K562 (cell line): ENCODE measurements around the gene LYSMD4. TPM values are rescaled to one million over a fixed set of nuclear protein-coding genes. Genes with fewer than 3 reads are reported as not detected.

Experiments
- ATAC-seq: fragments of 200-7000 bp; cut with Tn5 transposase; 3 replicates; pipeline ENCODE4 v1.9.1; 2020; ENCODE audit warnings: moderate library complexity
- BruUV-seq: library from RNA; stranded (reverse); fragments of 400-500 nt; replicated peaks from 2 replicates; lab custom pipeline; 2021; lab: Mats Ljungman, UMichigan
- CTCF ChIA-PET: fragments of 300-600 bp; formaldehyde crosslinking; extraction: SDS; loops from one replicate; lab custom pipeline; 2021; ENCODE audit warnings: low intra/inter-chr PET ratio; lab: Yijun Ruan, JAX
- POLR2A ChIA-PET: fragments of 300-600, 350-650 bp; sonication (Branson Sonifier 250); formaldehyde crosslinking; extraction: SDS; loops from one replicate; lab custom pipeline; 2021; ENCODE audit warnings: antibody characterized with exemption, inconsistent platforms; lab: Yijun Ruan, JAX
- DNase-seq, 4 experiments: peaks; one replicate each; pipeline versions ENCODE4 v3.0.0 to v3.0.0-alpha.2; 2011 to 2018; ENCODE audit warnings: low spot score in 3 of 4, mixed read lengths in 3 of 4; ENCODE audit errors: extremely low read depth in 1 of 4
- FAIRE-seq: peaks from 2 replicates; lab custom pipeline; 2011; peaks lifted over from hg19 to GRCh38; lab: Jason Lieb, UNC
- H2AFZ ChIP-seq: 2 replicates; pipeline ENCODE4 v1.6.0; 2011; ENCODE audit warnings: low read depth, low read length, control low read depth, inconsistent platforms
- H3K27ac ChIP-seq: fragments of 200-600 bp; 3 replicates; pipeline ENCODE4 v1.8.0; 2011; ENCODE audit warnings: low read depth, mild to moderate bottlenecking, control low read depth, inconsistent platforms, low read length, moderate library complexity, mixed read lengths; ENCODE audit errors: extremely low read depth
- H3K27me3 ChIP-seq, 2 experiments: fragments of 300-600 bp in 1 of 2; 2 replicates in 1 of 2; 3 replicates in 1 of 2; pipeline versions ENCODE4 v1.6.0 to v1.8.0; 2011; ENCODE audit warnings: inconsistent platforms in 2 of 2, low read length in 2 of 2, mild to moderate bottlenecking in 1 of 2, mixed read lengths in 1 of 2, moderate library complexity in 1 of 2; ENCODE audit not compliant: control insufficient read depth in 2 of 2, insufficient read depth in 2 of 2
- H3K36me3 ChIP-seq: fragments of 300-600 bp; 3 replicates; pipeline ENCODE4 v1.8.0; 2011; ENCODE audit warnings: mild to moderate bottlenecking, low read length, inconsistent platforms; ENCODE audit not compliant: control insufficient read depth, insufficient read depth
- H3K4me1 ChIP-seq, 2 experiments: fragments of 200-600 bp in 1 of 2; replicated peaks in 1 of 2; 2 replicates in 1 of 2; 3 replicates in 1 of 2; pipeline versions ENCODE4 v1.5.1 to v1.8.0; 2011; ENCODE audit warnings: inconsistent platforms in 2 of 2, low read length in 2 of 2, mild to moderate bottlenecking in 1 of 2, mixed read lengths in 1 of 2, moderate library complexity in 1 of 2; ENCODE audit not compliant: control insufficient read depth in 2 of 2, insufficient read depth in 2 of 2
- H3K4me2 ChIP-seq: 2 replicates; pipeline ENCODE4 v1.6.1; 2011; ENCODE audit warnings: low read length, control low read depth, inconsistent platforms, mixed read lengths; ENCODE audit not compliant: insufficient read depth
- H3K4me3 ChIP-seq: fragments of 200-600 bp; sonication (generic), shearing (Covaris generic); 2 replicates; pipeline ENCODE4 v1.5.1; 2016; ENCODE audit warnings: control low read depth, inconsistent platforms
- H3K79me2 ChIP-seq: fragments of 200-600 bp; 3 replicates; pipeline ENCODE4 v1.8.0; 2011; ENCODE audit warnings: low read length, inconsistent platforms; ENCODE audit not compliant: control insufficient read depth, insufficient read depth
- H3K9ac ChIP-seq, 2 experiments: 2 replicates each; pipeline versions ENCODE4 v1.6.0 to v1.6.1; 2011; ENCODE audit warnings: low read depth in 2 of 2, low read length in 2 of 2, control low read depth in 1 of 2, inconsistent platforms in 1 of 2, mild to moderate bottlenecking in 1 of 2, mixed read lengths in 1 of 2; ENCODE audit not compliant: insufficient read depth in 1 of 2
- H3K9me1 ChIP-seq: one replicate; pipeline ENCODE4 v1.6.0; 2011; ENCODE audit warnings: inconsistent platforms, mild to moderate bottlenecking, low read length, moderate library complexity; ENCODE audit not compliant: control insufficient read depth, insufficient read depth
- H3K9me3 ChIP-seq: replicated peaks from 2 replicates; pipeline ENCODE4 v1.5.1; 2011; ENCODE audit warnings: low read depth, low read length, inconsistent platforms; ENCODE audit not compliant: control insufficient read depth, insufficient read depth
- H4K20me1 ChIP-seq: replicated peaks from 2 replicates; pipeline ENCODE4 v1.6.1; 2011; ENCODE audit warnings: low read length, inconsistent platforms, mixed read lengths; ENCODE audit not compliant: control insufficient read depth, insufficient read depth
- BRD4 ChIP-seq: fragments of 200-600 bp; sonication (generic); IDR thresholded peaks from 2 replicates; pipeline ENCODE4 v1.6.1; 2017; ENCODE audit warnings: inconsistent platforms
- GABPA ChIP-seq: fragments of 200-800 bp; sonication (Bioruptor generic); conservative IDR thresholded peaks from 2 replicates; pipeline ENCODE4 v1.6.1; 2016; ENCODE audit warnings: low read depth, missing genetic modification characterization, missing compliant biosample characterization
- MAZ ChIP-seq, 2 experiments: fragments of 450-650 bp in 1 of 2; sonication (generic) in 1 of 2; formaldehyde crosslinking; IDR thresholded peaks in 1 of 2; conservative IDR thresholded peaks in 1 of 2; 2 replicates each; pipeline versions ENCODE4 v1.4.0 to v1.5.0; 2020; ENCODE audit warnings: mild to moderate bottlenecking in 1 of 2, missing genetic modification reagents in 1 of 2
- WGBS: fragments of 100-300 bp; shearing (Covaris generic); methylation state at CpG from one replicate; pipeline ENCODE4 v1.1.6; 2016; ENCODE audit warnings: low coverage, mixed read lengths; ENCODE audit not compliant: insufficient coverage; ENCODE audit errors: missing lambda C conversion rate; 5-methylcytosine and 5-hydroxymethylcytosine counted together
- in situ Hi-C: fragments of 300-500 bp; cut with MboI; formaldehyde crosslinking; loops from 4 replicates; pipeline ENCODE4 v1.15.0; 2018; ENCODE audit warnings: inconsistent platforms, mixed read lengths
- intact Hi-C: fragments of 100-400 bp; cut with micrococcal nuclease; formaldehyde crosslinking; loops from 2 replicates; pipeline ENCODE4 v1.14.2; 2022
- polyA plus RNA-seq, 8 experiments: library from polyadenylated mRNA; depleted of rRNA in 4 of 8; stranded (reverse) in 5 of 8; unstranded in 3 of 8; fragments of >200 nt; fragmentation: Nextera tagmentation in 2 of 8; fragmentation: Illumina TruSeq in 1 of 8; extraction: Ambion mirVana in 2 of 8; extraction: Trizol in 1 of 8; gene quantifications; 2 replicates each; pipeline versions ENCODE4 v1.2.1 to v1.2.3, GENCODE V29; 2011 to 2014; ENCODE audit warnings: inconsistent platforms in 1 of 8, missing spikeins in 1 of 8
- total RNA-seq, 7 experiments: library from RNA; depleted of rRNA in 6 of 7; stranded (reverse); fragments of >200 nt in 6 of 7; fragmentation: Illumina TruSeq in 2 of 7; extraction: Trizol in 2 of 7; gene quantifications; 2 replicates each; pipeline versions ENCODE4 v1.2.1 to v1.2.3, GENCODE V29; 2011 to 2021; ENCODE audit warnings: low replicate concordance in 1 of 7
- TF ChIP-seq, protein P1 (sequence below): fragments of 200-800 bp; sonication (Bioruptor generic); IDR thresholded peaks from 2 replicates; pipeline ENCODE4 v1.6.1; 2016; ENCODE audit warnings: missing genetic modification characterization, missing compliant biosample characterization
- TF ChIP-seq, protein P2 (sequence below): fragments of 450-650 bp; conservative IDR thresholded peaks from 2 replicates; pipeline ENCODE4 v1.6.1; 2016; ENCODE audit warnings: missing genetic modification characterization, low read depth, mild to moderate bottlenecking, control low read depth, missing compliant biosample characterization

Gene LYSMD4
- total and polyA plus RNA-seq, 9 of the 15 experiments (the other 6 are each of a cell fraction or from before 2014, with no cell fraction given): 0.46 to 3.1 (median 2.0) TPM

DNA sequence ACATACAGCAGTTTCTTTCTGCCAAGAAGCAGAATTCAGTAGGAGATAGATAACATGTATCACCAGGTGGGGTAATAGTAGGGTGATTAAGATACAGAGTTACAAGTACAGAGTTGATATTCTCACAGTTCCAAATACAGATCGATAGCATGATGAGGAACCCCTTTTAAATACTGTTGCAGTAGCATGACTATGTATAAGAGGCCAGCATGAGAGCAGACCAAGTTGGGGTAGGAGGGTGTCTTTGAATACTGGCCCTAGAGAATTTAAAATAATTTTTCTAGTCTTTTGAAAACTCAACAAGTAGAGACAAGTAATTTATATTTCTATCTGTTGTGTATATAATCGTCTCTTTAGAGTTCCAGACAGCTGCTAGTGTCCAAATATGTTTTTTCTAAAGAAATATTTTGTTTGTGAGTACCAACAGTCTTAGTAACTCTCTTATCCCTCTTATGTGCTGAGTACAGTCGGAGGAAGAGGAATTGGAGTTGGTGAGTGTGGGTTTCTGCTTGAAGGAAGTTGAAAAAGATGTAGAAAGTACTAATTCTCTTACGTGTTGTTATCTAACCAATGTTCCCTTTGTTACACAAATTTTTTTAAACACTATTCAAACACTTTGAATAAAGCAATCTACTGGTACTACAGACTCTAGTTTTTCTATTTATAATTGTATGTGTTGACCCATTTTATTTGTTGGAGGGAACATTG, 30.2 kb downstream of the LYSMD4 start:
- H3K9ac ChIP-seq: no peak overlapping the region
- H3K4me2 ChIP-seq: no peak overlapping the region
- no peaks in the 10 kb centered on the region for H3K9me1 ChIP-seq
- in situ Hi-C loops (no loop called here), intact Hi-C loops (loop anchor here (5.0 to 10.0 kb wide), 3 partner anchors 136 to 298 kb away; partner anchors contain the start of gene MEF2A)
- ChIA-PET POLR2A (interaction anchor here (0.6 to 1.9 kb wide), 2 partner anchors 14 to 239 kb away, joined by 3 to 6 read pairs; no protein-coding TSS in a partner anchor), CTCF (interaction anchor here (1.7 to 2.6 kb wide), 2 partner anchors 53 to 418 kb away, joined by 6 to 27 read pairs; no protein-coding TSS in a partner anchor)
- ATAC-seq: no peak; the same call in 1 of the 3 replicates
- no peak for DNase-seq
- no peaks in the 10 kb centered on the region for H3K36me3 ChIP-seq
- H3K9me3 ChIP-seq: no peaks in the 10 kb centered on the region
- no peaks in the 10 kb centered on the region for H4K20me1 ChIP-seq
- H3K4me3 ChIP-seq: no peak overlapping the region
- BruUV-seq: no TSS peak
- no peaks in the 10 kb centered on the region for H3K27me3 ChIP-seq
- WGBS: 19% methylated on average over 4 of the region's 4 CpGs
- no peaks in the 10 kb centered on the region for H3K79me2 ChIP-seq
- peaks cover 0 to 3% of the 10 kb centered on the region in 2 experiments; a peak in 1 of 5 replicates for H3K4me1 ChIP-seq
- no peak for FAIRE-seq
- H3K27ac ChIP-seq: peak overlapping the region; percentile 33; the same call in 1 of the 3 replicates
- no peak overlapping the region for H2AFZ ChIP-seq
- TF ChIP-seq, protein P1, sequence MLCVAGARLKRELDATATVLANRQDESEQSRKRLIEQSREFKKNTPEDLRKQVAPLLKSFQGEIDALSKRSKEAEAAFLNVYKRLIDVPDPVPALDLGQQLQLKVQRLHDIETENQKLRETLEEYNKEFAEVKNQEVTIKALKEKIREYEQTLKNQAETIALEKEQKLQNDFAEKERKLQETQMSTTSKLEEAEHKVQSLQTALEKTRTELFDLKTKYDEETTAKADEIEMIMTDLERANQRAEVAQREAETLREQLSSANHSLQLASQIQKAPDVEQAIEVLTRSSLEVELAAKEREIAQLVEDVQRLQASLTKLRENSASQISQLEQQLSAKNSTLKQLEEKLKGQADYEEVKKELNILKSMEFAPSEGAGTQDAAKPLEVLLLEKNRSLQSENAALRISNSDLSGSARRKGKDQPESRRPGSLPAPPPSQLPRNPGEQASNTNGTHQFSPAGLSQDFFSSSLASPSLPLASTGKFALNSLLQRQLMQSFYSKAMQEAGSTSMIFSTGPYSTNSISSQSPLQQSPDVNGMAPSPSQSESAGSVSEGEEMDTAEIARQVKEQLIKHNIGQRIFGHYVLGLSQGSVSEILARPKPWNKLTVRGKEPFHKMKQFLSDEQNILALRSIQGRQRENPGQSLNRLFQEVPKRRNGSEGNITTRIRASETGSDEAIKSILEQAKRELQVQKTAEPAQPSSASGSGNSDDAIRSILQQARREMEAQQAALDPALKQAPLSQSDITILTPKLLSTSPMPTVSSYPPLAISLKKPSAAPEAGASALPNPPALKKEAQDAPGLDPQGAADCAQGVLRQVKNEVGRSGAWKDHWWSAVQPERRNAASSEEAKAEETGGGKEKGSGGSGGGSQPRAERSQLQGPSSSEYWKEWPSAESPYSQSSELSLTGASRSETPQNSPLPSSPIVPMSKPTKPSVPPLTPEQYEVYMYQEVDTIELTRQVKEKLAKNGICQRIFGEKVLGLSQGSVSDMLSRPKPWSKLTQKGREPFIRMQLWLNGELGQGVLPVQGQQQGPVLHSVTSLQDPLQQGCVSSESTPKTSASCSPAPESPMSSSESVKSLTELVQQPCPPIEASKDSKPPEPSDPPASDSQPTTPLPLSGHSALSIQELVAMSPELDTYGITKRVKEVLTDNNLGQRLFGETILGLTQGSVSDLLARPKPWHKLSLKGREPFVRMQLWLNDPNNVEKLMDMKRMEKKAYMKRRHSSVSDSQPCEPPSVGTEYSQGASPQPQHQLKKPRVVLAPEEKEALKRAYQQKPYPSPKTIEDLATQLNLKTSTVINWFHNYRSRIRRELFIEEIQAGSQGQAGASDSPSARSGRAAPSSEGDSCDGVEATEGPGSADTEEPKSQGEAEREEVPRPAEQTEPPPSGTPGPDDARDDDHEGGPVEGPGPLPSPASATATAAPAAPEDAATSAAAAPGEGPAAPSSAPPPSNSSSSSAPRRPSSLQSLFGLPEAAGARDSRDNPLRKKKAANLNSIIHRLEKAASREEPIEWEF (CRISPR knock-in tag): peak; percentile 32; the same call in 1 of the 2 replicates
- TF ChIP-seq MAZ (CRISPR knock-in tag; conservative IDR thresholded peaks at IDR 0.05 in 1 of 2, IDR thresholded peaks at IDR 0.05 in 1 of 2) (0 out of 4 replicates have a peak, but pooled peaks of 1 of the 2 experiments have one; percentile 5), BRD4 (0 out of 2 replicates have a peak, but pooled peaks have one; percentile 27), GABPA (tag) (0 out of 2 replicates have a peak, but pooled peaks have one; percentile 15)
- TF ChIP-seq, protein P2, sequence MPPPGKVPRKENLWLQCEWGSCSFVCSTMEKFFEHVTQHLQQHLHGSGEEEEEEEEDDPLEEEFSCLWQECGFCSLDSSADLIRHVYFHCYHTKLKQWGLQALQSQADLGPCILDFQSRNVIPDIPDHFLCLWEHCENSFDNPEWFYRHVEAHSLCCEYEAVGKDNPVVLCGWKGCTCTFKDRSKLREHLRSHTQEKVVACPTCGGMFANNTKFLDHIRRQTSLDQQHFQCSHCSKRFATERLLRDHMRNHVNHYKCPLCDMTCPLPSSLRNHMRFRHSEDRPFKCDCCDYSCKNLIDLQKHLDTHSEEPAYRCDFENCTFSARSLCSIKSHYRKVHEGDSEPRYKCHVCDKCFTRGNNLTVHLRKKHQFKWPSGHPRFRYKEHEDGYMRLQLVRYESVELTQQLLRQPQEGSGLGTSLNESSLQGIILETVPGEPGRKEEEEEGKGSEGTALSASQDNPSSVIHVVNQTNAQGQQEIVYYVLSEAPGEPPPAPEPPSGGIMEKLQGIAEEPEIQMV (tag): peak; percentile 33; the same call in 1 of the 2 replicates
